HFFc6 (cell line): ENCODE data around the gene COX4I1. TPM values are rescaled to one million over a fixed set of nuclear protein-coding genes. Genes with fewer than 3 reads are reported as not detected.
"Not testable (repeated sequence)": the region's sequence is repeated elsewhere in the genome, so short reads cannot be mapped to it uniquely, and the experiment has no call there.

Experiments used
- DNase-seq: peaks from one replicate; pipeline ENCODE4 v3.0.0-alpha.2; 2018
- H3K27ac Mint-ChIP-seq: 2 replicates; pipeline ENCODE4 v1.8.0; 2020; ENCODE audit warnings: mild to moderate bottlenecking, mixed read lengths
- H3K27me3 Mint-ChIP-seq: 2 replicates; pipeline ENCODE4 v1.8.0; 2021; ENCODE audit warnings: mild to moderate bottlenecking, moderate library complexity, mixed read lengths; ENCODE audit not compliant: insufficient read depth
- H3K36me3 Mint-ChIP-seq: 2 replicates; pipeline ENCODE4 v1.8.0; 2021; ENCODE audit warnings: low read depth, mixed read lengths
- H3K4me1 Mint-ChIP-seq: 2 replicates; pipeline ENCODE4 v1.8.0; 2020; ENCODE audit warnings: low read depth, mixed read lengths
- H3K4me3 Mint-ChIP-seq: 2 replicates; pipeline ENCODE4 v1.8.0; 2020; ENCODE audit warnings: mild to moderate bottlenecking, moderate library complexity, mixed read lengths
- H3K9me3 Mint-ChIP-seq: 2 replicates; pipeline ENCODE4 v1.8.0; 2020; ENCODE audit warnings: mild to moderate bottlenecking, mixed read lengths
- CTCF ChIP-seq: fragments of 200-600 bp; sonication (generic); IDR thresholded peaks from 2 replicates; pipeline ENCODE4 v1.5.0; 2021; ENCODE audit warnings: antibody characterized with exemption, mild to moderate bottlenecking
- total RNA-seq, 6 experiments: library from RNA; stranded (reverse); fragmentation: NEBNext Ultra II Directional; extraction: Animal tissue kit (Norgen Biotek cat#: 25700); gene quantifications; 2 replicates in 1 of 6; 3 replicates in 5 of 6; pipeline ENCODE4 v1.2.3, GENCODE V29; 2021

Gene COX4I1
- total RNA-seq, 6 experiments from 2014 or later, result 427 to 518 (median 497) TPM

DNA sequence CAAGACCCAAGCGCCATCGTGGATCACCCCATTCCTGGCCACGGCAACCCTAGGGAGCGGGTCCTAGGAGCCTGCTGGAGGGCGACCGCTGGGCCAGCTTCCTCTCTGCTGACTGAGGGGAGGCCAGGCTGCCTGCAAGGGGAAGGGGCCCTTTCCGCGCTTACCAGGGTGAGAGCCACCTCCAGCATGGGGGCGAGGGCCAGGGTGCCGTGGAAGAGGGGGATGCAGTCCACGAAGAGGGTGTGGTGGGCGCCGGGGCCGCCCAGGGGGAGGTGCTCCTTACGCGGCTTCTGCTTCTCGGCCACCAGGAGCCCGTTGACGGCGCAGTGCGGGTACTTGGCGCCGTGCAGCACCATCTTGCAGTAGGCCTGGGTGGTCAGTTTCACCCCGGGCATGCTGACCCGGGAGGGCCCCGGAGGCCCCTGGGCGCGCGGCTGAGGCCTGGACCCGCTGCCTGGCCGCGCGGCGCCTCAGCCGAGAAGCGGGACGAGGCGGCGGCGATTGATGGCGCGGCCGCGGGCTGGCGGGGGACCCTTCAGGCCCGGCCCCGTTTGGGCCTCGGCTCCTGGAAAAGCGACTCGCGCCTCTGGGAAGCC is 496 bp upstream of the COX4I1 start:
- Mint-ChIP-seq H3K9me3 (no peaks in the 10 kb centered on the region), H3K27me3 (no peaks in the 10 kb centered on the region; the same call in none of the 2 replicates), H3K27ac (peak overlapping the region; percentile 72), H3K36me3 (peaks cover 56% of the 10 kb centered on the region), H3K4me1 (peaks cover 53% of the 10 kb centered on the region), H3K4me3 (peak overlapping the region; percentile 94)
- DNase-seq, result peak; percentile 21
- peak; percentile 44 for TF ChIP-seq CTCF

DNA sequence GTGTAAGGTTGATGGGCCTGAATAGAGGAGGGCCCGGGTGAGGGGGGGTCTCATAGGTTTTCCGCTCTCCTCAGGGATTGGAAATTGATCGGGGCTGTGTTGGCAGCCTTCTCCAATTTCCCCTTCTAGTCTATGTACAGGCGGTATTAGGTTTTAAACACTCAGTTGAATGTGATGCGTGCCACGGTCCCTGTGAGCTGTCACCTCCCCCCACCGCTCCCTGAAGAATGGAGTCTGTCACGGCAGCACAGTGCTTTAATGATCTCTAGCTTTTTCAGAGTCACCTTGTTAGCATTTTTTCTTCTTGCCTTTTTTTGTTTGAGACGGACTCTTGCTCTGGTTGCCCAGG is 800 bp downstream of the COX4I1 start:
- TF ChIP-seq CTCF, result no peak
- H3K9me3 Mint-ChIP-seq, result no peaks in the 10 kb centered on the region
- H3K4me3 Mint-ChIP-seq, result peak overlapping the region; percentile 93
- H3K27ac Mint-ChIP-seq, result peak overlapping the region; percentile 92
- H3K4me1 Mint-ChIP-seq, result peaks cover 46% of the 10 kb centered on the region
- no peaks in the 10 kb centered on the region; the same call in none of the 2 replicates for H3K27me3 Mint-ChIP-seq
- peaks cover 65% of the 10 kb centered on the region for H3K36me3 Mint-ChIP-seq
- DNase-seq, result peak; percentile 32

GRCh38 chr16:85803570-85803969 is 4.1 kb downstream of the COX4I1 start:
- TF ChIP-seq CTCF, result no peak
- Mint-ChIP-seq H3K4me1 (peaks cover 22% of the 10 kb centered on the region), H3K9me3 (no peaks in the 10 kb centered on the region), H3K27ac (no peak overlapping the region; the same call in 1 of the 2 replicates), H3K36me3 (peaks cover 54% of the 10 kb centered on the region), H3K27me3 (no peaks in the 10 kb centered on the region; the same call in none of the 2 replicates), H3K4me3 (no peak overlapping the region)
- no peak for DNase-seq

DNA sequence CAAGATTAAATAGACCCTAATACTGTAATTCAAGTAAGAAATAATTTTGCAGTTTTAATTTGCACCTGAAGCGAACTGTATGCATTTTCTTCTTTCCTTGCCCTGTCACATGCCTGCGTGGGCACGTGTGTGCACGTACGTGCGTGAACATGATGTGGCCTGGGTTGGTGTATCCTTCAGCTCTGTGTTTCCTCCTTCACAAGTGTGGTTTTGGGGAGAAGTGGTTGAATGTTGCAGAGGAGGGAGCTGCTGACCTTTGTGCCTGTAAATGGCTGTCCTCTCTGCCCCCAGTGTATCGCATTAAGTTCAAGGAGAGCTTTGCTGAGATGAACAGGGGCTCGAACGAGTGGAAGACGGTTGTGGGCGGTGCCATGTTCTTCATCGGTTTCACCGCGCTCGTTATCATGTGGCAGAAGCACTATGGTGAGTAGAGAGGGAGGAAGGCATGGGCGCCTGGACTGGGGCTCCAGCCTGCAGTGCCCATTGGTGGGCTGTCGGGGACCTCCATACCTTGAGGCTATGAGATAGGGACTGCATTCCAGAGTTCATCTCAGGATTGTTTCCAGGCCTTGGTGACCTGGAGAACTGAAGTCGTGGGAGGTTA is 6.0 kb downstream of the COX4I1 start:
- TF ChIP-seq CTCF, result no peak
- Mint-ChIP-seq H3K4me3 (no peak overlapping the region), H3K4me1 (peaks cover 18% of the 10 kb centered on the region), H3K27me3 (peaks cover 10% of the 10 kb centered on the region; the same call in 1 of the 2 replicates), H3K36me3 (peaks cover 47% of the 10 kb centered on the region), H3K27ac (no peak overlapping the region), H3K9me3 (no peaks in the 10 kb centered on the region)
- DNase-seq, result no peak

DNA sequence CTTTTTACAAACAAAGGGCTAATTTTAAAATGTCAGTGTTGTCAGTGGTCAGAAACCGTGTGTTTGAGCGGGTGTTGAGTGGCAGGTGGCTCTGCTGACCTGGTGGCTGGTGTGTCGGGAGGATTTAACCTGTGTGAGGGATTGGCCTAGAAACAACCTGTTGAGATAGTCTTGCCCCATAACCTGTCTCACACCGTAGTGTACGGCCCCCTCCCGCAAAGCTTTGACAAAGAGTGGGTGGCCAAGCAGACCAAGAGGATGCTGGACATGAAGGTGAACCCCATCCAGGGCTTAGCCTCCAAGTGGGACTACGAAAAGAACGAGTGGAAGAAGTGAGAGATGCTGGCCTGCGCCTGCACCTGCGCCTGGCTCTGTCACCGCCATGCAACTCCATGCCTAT is 7.0 kb downstream of the COX4I1 start:
- TF ChIP-seq CTCF, result no peak
- peaks cover 43% of the 10 kb centered on the region for H3K36me3 Mint-ChIP-seq
- H3K4me1 Mint-ChIP-seq, result peaks cover 10% of the 10 kb centered on the region

GRCh38 chr16:85807340-85807739 is 7.8 kb downstream of the COX4I1 start:
- DNase-seq, H3K9me3 Mint-ChIP-seq, H3K4me3 Mint-ChIP-seq, H3K27ac Mint-ChIP-seq, H3K4me1 Mint-ChIP-seq: not testable (repeated sequence)
- Mint-ChIP-seq H3K36me3 (peaks cover 35% of the 10 kb centered on the region), H3K27me3 (peaks cover 27% of the 10 kb centered on the region)

More for the DNA sequence above, 7.0 kb downstream of the COX4I1 start:
- Mint-ChIP-seq H3K27me3 (peaks cover 20% of the 10 kb centered on the region), H3K4me3 (no peak overlapping the region), H3K9me3 (no peaks in the 10 kb centered on the region), H3K27ac (no peak overlapping the region)
- no peak for DNase-seq

GRCh38 chr16:85808104-85808503 is 8.6 kb downstream of the COX4I1 start:
- H3K36me3 Mint-ChIP-seq, result peaks cover 32% of the 10 kb centered on the region

More at GRCh38 chr16:85808104-85808503, 8.6 kb downstream of the COX4I1 start:
- H3K27ac Mint-ChIP-seq, H3K4me3 Mint-ChIP-seq, DNase-seq, H3K9me3 Mint-ChIP-seq: not testable (repeated sequence)
- Mint-ChIP-seq H3K27me3 (peaks cover 32% of the 10 kb centered on the region), H3K4me1 (peaks cover 11% of the 10 kb centered on the region; the same call in 1 of the 2 replicates)
